HCT116 (cell line): ENCODE data around the gene FUOM.

Experiments
- CEBPB ChIP-seq: IDR thresholded peaks from 2 replicates; pipeline ENCODE4 v1.6.1; 2012; ENCODE audit warnings: low read depth
- ELF1 ChIP-seq: IDR thresholded peaks from 2 replicates; pipeline ENCODE4 v1.6.1; 2012; ENCODE audit warnings: low read depth, borderline replicate concordance
- EZH2 ChIP-seq: fragments of 200-600 bp; sonication (generic); IDR thresholded peaks from 2 replicates; pipeline ENCODE4 v1.6.1; 2017; ENCODE audit warnings: antibody characterized with exemption, mixed run types
- EZH2phosphoT487 ChIP-seq: fragments of 200-600 bp; IDR thresholded peaks from 2 replicates; pipeline ENCODE4 v1.6.1; 2018; ENCODE audit warnings: antibody characterized with exemption, borderline replicate concordance
- FOSL1 ChIP-seq: IDR thresholded peaks from 2 replicates; pipeline ENCODE4 v1.6.1; 2012; ENCODE audit warnings: low read depth
- POLR2A ChIP-seq: IDR thresholded peaks from 2 replicates; pipeline ENCODE4 v1.7.0; 2011; ENCODE audit warnings: borderline replicate concordance; ENCODE audit not compliant: insufficient read depth, insufficient read length; ENCODE audit errors: extremely low read depth
- POLR2AphosphoS5 ChIP-seq: IDR thresholded peaks from 2 replicates; pipeline ENCODE4 v1.6.1; 2011; ENCODE audit warnings: mild to moderate bottlenecking, low read depth, low read length, moderate library complexity
- RAD21 ChIP-seq: IDR thresholded peaks from 2 replicates; pipeline ENCODE4 v1.6.1; 2012; ENCODE audit warnings: low read depth, mild to moderate bottlenecking
- SRF ChIP-seq: IDR thresholded peaks from 2 replicates; pipeline ENCODE4 v1.6.1; 2012; ENCODE audit warnings: low read depth
- TCF7L2 ChIP-seq: IDR thresholded peaks from 2 replicates; pipeline ENCODE4 v1.7.0; 2011; ENCODE audit warnings: borderline replicate concordance, inconsistent platforms; ENCODE audit not compliant: insufficient read depth, insufficient read length; ENCODE audit errors: extremely low read depth
- YY1 ChIP-seq: IDR thresholded peaks from 2 replicates; pipeline ENCODE4 v1.6.1; 2011; ENCODE audit warnings: low read length, low read depth, moderate library complexity, mild to moderate bottlenecking; ENCODE audit not compliant: insufficient replicate concordance; ENCODE audit errors: extremely low read depth
- TF ChIP-seq, protein P1 (sequence below), 3 experiments: fragments of 200-600 bp in 1 of 3; sonication (generic) in 1 of 3; IDR thresholded peaks in 2 of 3; conservative IDR thresholded peaks in 1 of 3; 2 replicates each; pipeline ENCODE4 v1.5.1; 2012 to 2017; ENCODE audit warnings: low read depth in 2 of 3, low read length in 2 of 3, antibody characterized with exemption in 1 of 3, borderline replicate concordance in 1 of 3, control low read depth in 1 of 3, mild to moderate bottlenecking in 1 of 3, mixed read lengths in 1 of 3, mixed run types in 1 of 3, moderate library complexity in 1 of 3; ENCODE audit not compliant: insufficient read depth in 1 of 3
- TF ChIP-seq, protein P2 (sequence below): IDR thresholded peaks from 2 replicates; pipeline ENCODE4 v1.6.1; 2012
- TF ChIP-seq, protein P3 (sequence below): IDR thresholded peaks from 2 replicates; pipeline ENCODE4 v1.6.1; 2012

DNA sequence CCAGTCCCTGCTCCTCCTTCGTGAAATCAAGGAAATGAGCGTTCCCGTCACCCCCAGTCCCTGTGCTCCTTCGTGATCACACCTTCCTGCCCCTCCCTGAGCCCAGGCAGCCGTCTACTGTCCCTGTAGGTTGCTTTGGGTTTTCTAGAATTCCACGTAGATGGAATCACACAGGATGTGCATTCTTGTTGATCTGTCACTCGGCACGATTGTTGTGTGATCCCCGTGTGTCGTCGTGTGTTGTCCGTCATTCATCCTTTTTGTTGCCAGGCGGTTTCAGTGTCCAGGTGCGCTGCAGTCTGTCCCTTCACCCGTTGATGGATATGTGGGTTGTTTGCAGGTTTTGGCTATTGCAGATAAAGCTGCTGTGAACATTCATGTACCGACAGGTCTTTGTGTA is 45.5 kb upstream of the FUOM start:
- TF ChIP-seq, protein P1, sequence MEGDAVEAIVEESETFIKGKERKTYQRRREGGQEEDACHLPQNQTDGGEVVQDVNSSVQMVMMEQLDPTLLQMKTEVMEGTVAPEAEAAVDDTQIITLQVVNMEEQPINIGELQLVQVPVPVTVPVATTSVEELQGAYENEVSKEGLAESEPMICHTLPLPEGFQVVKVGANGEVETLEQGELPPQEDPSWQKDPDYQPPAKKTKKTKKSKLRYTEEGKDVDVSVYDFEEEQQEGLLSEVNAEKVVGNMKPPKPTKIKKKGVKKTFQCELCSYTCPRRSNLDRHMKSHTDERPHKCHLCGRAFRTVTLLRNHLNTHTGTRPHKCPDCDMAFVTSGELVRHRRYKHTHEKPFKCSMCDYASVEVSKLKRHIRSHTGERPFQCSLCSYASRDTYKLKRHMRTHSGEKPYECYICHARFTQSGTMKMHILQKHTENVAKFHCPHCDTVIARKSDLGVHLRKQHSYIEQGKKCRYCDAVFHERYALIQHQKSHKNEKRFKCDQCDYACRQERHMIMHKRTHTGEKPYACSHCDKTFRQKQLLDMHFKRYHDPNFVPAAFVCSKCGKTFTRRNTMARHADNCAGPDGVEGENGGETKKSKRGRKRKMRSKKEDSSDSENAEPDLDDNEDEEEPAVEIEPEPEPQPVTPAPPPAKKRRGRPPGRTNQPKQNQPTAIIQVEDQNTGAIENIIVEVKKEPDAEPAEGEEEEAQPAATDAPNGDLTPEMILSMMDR (IDR thresholded peaks at IDR 0.05 in 2 of 3, conservative IDR thresholded peaks at IDR 0.05 in 1 of 3; ENCODE audit: borderline replicate concordance in 1 of 3, insufficient read depth in 1 of 3, low read depth in 2 of 3, low read length in 2 of 3) = no peak
- TF ChIP-seq POLR2AphosphoS5 = no peak
- no peak for TF ChIP-seq RAD21
- no peak for TF ChIP-seq FOSL1
- no peak for TF ChIP-seq POLR2A
- TF ChIP-seq, protein P2, sequence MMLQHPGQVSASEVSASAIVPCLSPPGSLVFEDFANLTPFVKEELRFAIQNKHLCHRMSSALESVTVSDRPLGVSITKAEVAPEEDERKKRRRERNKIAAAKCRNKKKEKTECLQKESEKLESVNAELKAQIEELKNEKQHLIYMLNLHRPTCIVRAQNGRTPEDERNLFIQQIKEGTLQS = no peak
- TF ChIP-seq EZH2phosphoT487 = no peak
- TF ChIP-seq EZH2 = no peak
- no peak for TF ChIP-seq YY1
- no peak for TF ChIP-seq TCF7L2
- TF ChIP-seq, protein P3, sequence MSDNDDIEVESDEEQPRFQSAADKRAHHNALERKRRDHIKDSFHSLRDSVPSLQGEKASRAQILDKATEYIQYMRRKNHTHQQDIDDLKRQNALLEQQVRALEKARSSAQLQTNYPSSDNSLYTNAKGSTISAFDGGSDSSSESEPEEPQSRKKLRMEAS = no peak
- no peak for TF ChIP-seq SRF
- no peak for TF ChIP-seq CEBPB
- TF ChIP-seq ELF1 = no peak
